Effector CD8-positive, alpha-beta T cell (primary cell): Measurements from ENCODE around the gene OLFML3.
"Not testable (repeated sequence)": the region's sequence is repeated elsewhere in the genome, so short reads cannot be mapped to it uniquely, and the experiment has no call there.

Source experiments
- DNase-seq: peaks from one replicate; lab custom pipeline; 2025; lab: John Stamatoyannopoulos, UW

The OLFML3 gene

DNA sequence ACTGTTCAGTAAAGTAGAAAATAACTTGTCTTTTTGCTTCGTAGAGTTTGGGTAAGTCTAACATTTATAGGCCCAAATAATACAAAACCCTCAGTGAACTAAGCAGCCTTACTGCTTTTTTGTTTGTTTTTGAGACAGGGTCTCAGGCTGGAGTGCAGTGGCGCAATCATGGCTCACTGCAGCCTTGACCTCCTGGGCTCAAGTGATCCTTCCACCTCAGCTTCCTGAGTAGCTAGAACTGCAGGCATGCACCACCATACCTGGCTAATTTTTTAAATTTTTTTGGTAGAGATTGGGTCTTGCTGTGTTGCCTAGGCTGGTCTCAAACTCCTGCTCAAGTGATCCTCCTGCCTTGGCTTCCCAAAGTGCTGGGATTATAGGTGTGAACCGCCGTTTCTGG is 31.1 kb upstream of the OLFML3 start:
- DNase-seq: not testable (repeated sequence)

DNA sequence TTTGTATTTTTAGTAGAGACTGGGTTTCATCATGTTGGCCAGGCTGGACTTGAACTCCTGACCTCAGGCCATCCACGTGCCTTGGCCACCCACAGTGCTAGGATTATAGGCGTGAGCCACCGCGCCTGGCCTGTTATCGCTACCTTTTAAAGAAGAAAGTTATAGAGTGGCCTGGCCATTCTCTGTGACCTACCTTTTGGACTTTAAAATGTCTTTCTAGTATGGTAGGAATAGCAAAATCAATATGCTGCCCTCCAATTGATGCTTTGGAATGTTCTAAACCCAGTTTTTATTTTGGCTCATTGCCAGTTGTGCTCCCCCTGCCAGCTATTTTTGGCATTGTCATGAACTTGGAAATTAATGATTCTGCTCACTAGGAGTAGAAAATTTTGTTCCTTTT is 30.3 kb upstream of the OLFML3 start:
- no peak for DNase-seq

DNA sequence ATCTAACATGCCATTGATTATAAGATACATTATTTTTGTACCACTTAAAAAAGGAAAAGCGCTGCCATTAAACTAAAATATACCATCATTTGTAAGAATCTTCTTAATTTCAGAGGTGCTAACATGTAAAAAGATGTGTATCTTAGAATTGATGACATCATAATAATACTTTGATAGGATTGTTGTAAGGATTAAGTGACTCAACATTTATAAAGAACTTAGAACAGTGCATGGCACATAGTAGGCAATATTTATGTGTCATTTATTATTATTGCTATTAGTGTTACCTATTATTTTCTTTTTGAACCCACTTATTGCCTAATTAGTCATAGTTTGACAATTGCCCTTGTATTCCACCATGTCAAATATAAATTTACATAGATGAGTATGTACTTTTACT is 28.4 kb upstream of the OLFML3 start:
- no peak for DNase-seq

DNA sequence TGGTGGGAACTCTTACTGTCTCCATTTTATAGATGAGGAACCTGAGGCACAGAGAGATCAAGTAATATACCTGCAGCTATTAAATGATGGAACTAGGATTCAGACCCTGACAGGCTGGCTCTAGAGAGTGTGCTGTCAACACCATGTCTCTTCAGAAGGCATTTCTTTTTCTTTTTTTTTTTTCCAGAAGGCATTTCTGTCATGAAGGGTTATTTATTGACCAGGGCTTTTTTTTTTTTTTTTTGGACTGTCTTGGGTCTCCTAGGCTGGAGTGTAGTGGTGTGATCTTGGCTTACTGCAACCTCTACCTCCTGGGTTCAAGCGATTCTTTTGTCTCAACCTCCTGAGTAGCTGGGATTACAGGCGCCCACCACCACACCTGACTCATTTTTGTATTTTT is 27.6 kb upstream of the OLFML3 start:
- DNase-seq: no peak

DNA sequence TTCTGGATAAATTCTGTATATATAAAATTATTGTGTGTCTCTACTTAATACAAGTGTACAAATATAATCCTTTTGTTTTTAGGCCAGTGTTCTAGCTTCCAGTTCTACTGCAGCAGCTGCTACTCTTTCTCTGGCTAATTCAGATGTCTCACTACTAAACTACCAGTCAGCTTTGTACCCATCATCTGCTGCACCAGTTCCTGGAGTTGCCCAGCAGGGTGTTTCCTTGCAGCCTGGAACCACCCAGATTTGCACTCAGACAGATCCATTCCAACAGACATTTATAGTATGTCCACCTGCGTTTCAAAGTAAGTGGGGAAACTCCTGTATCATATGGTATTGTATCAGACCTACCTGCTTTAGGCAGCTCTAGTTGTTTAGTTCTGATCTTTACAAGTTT is 21.3 kb upstream of the OLFML3 start:
- DNase-seq: no peak

DNA sequence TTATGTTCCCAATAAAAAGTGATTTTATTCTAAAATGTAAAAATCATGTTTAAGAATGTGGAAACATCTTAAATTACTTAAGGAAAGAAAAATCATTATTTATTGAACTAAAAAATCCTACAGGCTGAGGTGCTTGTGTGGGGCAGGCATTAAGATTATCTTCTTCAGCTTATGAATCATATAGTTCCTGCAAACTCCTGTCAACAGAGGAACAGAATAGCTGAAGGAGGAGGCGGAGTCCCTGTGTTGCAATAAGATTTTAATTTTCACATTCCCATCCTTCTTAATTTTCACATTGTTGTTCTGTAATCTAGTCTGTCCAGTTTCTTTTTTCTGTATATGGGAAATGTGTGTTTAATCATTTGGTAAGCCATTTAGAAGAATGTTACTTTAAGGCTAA is 20.6 kb upstream of the OLFML3 start:
- no peak for DNase-seq

DNA sequence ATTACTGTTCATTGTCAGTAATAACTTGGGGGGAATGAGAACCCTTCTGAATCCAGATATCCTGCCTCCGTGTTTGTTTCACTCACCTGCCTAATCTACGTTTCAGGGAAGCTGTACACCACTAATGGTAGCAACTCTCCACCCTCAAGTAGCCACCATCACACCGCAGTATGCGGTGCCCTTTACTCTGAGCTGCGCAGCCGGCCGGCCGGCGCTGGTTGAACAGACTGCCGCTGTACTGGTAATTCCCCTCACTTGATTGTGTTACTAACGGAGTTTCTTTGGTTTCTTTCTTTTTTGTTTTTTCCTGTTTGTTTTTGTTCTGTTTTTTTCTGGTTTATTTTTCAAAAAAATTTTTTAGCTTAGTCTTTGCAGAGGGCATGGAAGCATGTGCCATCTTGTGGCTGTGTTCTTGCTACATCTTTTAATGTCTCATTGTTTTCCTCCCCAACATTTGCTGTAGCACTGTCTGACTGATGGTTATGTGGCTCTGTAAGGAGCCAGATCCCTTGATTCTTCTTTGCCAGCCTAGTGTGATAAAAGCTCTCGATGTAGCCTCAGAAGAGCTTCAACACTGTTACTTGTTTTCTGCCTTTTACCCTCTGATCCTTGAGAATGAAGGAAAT is 15.9 kb upstream of the OLFML3 start:
- DNase-seq: no peak

DNA sequence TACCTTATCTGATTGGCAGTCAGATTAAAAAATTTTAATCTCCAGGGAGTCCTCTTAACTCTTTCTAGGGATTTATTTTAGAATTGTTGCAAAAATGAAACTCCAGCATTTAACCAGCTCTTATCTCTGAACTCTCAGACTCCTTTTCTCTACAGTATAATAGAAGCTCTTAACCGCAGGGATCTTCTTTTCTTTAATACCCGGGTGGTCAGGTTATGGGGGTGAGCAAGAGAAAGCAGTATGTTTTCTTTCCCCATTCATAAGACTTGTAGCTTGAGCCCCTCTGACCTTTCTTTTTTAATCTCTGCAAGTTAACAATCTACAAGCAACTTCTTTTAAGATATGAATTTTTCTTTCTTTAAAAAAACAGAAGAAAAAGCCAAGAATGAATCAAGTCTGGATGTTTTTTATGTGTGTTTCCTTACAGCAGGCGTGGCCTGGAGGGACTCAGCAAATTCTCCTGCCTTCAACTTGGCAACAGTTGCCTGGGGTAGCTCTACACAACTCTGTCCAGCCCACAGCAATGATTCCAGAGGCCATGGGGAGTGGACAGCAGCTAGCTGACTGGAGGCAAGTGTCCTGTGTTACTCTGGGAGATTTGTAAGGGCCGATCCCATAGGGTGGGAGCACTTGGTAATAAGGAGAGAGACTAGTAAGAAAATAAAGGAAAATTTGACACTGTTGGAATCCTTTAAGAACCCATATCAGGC is 13.4 kb upstream of the OLFML3 start:
- DNase-seq: no peak

DNA sequence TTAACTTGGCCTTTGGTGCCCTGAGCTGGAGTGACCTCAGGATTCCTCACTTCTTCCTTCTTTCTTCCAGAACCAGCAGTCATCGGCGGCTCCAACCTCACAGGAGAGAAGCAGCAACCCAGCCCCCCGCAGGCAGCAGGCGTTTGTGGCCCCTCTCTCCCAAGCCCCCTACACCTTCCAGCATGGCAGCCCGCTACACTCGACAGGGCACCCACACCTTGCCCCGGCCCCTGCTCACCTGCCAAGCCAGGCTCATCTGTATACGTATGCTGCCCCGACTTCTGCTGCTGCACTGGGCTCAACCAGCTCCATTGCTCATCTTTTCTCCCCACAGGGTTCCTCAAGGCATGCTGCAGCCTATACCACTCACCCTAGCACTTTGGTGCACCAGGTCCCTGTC is 6.3 kb upstream of the OLFML3 start:
- no peak for DNase-seq

DNA sequence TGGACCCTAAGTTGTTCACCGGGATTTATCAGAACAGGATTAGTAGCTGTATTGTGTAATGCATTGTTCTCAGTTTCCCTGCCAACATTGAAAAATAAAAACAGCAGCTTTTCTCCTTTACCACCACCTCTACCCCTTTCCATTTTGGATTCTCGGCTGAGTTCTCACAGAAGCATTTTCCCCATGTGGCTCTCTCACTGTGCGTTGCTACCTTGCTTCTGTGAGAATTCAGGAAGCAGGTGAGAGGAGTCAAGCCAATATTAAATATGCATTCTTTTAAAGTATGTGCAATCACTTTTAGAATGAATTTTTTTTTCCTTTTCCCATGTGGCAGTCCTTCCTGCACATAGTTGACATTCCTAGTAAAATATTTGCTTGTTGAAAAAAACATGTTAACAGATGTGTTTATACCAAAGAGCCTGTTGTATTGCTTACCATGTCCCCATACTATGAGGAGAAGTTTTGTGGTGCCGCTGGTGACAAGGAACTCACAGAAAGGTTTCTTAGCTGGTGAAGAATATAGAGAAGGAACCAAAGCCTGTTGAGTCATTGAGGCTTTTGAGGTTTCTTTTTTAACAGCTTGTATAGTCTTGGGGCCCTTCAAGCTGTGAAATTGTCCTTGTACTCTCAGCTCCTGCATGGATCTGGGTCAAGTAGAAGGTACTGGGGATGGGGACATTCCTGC is 3.9 kb upstream of the OLFML3 start:
- no peak for DNase-seq

DNA sequence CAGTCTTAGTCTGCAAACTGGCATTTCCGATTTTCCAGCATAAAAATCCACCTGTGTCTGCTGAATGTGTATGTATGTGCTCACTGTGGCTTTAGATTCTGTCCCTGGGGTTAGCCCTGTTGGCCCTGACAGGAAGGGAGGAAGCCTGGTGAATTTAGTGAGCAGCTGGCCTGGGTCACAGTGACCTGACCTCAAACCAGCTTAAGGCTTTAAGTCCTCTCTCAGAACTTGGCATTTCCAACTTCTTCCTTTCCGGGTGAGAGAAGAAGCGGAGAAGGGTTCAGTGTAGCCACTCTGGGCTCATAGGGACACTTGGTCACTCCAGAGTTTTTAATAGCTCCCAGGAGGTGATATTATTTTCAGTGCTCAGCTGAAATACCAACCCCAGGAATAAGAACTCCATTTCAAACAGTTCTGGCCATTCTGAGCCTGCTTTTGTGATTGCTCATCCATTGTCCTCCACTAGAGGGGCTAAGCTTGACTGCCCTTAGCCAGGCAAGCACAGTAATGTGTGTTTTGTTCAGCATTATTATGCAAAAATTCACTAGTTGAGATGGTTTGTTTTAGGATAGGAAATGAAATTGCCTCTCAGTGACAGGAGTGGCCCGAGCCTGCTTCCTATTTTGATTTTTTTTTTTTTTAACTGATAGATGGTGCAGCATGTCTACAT is 2.5 kb upstream of the OLFML3 start:
- DNase-seq: no peak

DNA sequence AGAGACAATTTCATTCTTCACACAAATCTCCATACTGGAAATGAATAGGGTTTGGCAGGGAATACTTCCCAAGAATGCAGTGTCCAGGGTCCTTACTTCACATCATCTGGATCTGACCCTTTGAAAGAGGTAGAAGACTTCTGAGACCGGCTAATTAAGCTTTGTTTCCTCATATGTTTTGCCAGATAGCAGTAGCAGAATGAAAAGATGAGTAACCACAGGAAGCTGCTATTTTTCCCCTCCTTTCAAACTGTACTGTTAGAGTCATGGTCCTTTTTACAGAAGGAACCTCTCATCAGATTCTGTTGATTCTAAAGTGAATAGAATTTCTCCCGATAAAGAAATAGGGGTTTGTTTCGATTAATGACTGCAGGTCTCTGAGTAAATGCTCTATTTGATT is 1.4 kb upstream of the OLFML3 start:
- no peak for DNase-seq

DNA sequence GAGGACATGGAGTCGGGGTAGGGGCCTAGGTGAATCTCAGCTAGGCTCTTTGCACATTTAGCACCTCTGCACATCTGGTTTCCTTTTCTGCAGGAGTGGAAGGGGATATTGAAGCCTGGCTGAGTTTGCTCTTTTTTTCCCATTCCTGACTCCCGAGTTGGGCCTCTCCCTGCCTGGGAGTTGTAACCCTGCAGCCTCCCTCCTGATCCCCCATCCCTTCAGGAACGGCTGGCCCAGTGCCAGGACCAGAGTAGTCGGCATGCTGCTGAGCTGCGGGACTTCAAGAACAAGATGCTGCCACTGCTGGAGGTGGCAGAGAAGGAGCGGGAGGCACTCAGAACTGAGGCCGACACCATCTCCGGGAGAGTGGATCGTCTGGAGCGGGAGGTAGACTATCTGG is 836 bp downstream of the OLFML3 start:
- DNase-seq: no peak

DNA sequence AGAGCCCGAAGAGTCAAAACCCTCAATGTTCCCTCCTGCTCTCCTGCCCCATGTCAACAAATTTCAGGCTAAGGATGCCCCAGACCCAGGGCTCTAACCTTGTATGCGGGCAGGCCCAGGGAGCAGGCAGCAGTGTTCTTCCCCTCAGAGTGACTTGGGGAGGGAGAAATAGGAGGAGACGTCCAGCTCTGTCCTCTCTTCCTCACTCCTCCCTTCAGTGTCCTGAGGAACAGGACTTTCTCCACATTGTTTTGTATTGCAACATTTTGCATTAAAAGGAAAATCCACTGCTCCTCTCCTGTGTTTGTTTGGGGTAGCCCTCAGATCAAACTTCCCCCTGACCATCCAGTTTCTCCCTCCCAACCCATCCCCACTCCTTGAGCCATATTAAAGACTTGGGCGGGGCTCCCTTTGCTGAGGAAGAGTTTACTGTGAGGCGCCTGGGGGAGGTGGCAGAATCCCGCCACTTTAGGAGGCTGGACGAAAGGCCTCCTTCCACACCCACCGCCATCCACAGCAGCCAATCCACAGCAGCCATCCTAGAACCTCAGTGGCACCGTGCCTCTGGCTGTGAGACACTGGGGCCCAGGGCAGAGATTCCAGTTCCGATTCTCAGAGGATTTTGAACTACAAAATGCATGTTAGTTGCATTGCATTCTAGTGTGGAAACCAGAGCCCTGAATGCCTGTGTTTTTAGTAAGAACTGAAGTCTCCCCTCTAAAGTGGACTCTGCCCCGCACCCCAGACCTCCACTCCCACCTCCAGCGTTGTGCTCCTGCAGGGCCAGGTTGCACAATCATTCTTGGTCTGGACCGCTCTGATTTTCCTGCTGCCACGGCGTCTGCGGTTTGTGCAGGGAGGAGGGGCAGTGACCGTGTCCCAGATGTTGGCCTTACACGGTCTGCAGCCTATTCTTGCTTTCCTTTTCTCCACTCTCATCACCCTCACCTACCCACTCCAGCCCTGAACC is 3.0 kb downstream of the OLFML3 start:
- DNase-seq: no peak

DNA sequence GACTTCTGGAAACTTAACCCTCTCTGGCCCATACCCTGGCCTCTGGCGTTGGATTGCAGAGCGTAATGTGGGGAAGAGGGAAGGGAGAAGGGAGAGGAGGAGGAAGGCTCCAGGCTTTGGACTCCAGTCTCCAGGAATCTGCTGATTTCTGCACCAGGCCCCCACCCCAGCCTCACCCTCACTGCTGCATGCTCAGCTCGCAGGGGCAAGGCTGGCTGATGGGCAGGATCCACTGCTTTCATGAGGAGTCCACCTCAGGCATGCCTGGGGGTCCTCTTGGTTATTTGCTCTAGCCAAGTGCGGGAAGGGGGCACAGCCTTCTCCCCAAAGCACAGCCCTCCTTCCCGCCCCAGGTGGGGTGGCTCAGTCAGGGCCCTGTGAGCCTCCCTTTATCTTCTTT is 3.7 kb downstream of the OLFML3 start:
- DNase-seq: no peak

DNA sequence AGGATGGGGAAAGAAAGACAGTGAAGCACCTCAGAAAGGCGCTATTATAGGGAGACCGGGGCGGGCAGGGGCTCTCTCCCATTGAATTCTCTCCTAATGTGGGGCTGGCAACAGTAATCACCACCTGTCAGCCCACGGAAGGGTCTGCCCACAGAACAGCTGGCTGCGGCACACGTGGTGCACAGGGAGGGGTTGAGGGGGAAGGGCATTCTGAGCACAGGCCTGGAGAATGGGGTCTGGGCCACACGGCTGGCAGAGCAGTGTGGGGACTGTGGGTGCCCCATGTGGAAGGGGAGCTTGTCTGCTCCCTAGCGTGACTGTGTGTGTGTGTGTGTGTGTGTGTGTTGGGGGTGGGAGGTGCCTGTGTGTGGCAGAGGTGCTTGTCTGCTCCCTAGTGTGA is 4.1 kb downstream of the OLFML3 start:
- DNase-seq: no peak

DNA sequence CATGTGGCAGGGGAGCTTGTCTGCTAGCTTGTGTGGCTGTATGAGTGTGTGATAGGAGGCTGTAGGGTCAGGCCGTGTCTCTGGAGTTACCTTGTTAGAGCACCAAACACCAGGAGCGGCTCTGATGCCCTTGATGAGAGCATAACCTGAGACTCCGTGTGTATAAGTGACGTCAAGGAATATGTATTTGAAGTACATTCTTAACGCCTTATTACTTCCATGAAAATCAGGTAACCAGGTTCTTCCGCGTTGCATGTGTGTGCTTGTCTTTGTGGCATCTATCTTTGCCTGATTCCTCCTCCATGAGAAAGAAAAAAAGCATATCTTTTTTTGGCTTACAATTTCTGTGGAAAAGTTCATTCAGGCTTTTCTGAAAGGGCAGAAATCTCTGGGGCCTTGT is 4.6 kb downstream of the OLFML3 start:
- no peak for DNase-seq

DNA sequence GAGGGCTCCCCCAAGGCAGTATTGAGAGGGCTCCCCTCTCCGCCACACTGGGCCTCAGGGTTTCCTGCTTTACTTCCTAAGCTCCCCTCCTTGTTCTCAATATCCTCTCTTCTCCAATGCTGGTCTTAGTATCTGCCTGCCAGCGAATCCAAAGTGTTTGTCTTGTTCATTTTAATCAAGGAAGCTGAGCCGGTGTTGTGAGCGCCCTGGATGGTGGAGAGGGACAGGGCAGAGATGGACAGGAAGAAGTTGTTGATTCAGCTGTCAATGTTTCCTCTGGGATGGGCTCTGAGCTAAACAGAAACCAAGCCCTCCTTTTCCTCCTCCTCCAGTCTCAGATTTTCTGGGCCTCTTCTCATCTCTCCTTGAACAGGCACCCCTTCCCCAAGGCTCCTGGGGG is 5.4 kb downstream of the OLFML3 start:
- DNase-seq: no peak

DNA sequence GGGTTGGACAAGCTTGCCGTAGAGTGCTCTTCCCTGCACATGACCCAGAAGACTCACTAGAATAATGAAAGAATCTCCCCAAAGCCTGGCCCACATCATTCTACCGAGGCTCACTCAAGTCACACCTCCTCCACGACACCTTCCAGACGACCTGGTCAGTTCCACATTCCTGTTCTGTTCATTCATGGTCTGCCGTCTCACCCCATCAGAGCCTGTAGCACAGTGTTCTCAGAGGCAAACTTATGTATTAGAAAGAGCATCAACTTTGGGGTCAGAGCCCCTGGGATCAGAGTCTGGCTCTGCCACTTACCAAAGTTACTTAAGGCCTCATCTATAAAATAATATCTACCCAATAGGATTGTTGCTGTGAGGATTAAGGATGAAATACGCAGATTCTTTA is 7.5 kb downstream of the OLFML3 start:
- DNase-seq: no peak

DNA sequence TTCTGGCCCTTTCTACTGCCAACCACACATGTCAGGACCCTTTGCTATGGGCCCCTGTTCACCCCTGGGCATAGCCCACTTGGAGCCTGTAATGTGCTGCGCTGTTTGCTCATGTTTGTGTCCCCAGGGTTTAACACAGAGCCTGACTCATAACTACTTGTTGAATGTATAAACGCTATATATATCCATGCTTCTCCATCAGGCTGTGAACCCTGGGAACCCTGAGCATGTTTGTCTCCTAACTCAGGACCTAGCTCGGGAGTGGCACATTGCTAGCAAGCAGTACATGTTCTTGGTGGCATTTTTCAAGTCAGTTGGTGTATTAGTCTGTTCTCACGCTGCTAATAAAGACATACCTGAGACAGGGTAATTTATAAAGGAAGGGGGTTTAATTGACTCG is 8.0 kb downstream of the OLFML3 start:
- no peak for DNase-seq

DNA sequence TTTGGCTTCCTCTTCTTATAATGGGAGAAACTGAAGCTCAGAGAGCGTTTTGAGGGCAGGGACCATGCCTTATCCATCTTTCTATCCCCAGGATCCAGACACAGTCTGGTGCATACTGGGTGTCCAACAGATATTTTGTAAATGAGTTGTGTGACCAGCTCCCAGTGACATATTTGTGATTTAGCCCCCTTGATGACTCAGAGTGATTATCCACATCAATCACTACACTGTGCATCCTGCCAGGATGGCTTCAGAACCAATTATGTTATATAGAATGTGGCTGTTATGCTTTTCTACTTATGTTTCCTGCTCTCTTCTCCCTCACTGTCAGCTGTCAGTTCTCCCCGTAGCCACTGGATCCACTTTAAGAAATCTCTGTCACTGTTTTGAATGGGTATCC is 11.3 kb downstream of the OLFML3 start:
- DNase-seq: no peak

DNA sequence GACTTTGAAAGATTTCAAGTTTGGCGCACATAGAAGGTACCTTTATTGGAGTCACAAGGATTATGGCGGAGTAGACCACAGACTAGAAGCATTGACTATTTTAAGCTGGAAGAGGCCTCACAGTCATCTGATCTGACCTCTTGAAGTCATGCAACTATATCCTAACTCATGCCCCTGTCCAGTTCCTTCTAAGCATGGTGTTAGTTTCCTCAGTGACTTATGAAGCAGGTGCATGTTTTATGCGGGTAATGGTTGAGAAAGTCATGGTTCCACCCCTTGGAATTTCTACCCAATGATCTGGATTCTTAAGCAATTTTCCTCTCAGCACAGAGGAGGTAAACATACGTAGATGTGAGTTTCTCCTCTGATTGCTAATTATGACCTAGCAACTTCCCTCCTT is 11.7 kb downstream of the OLFML3 start:
- DNase-seq: no peak
